Measurements from ENCODE around the gene BCAM.

GRCh38 chr19:44785993-44786392 is 22.9 kb upstream of the BCAM start:
- TF ChIP-seq POLR2A (IDR thresholded peaks at IDR 0.05; ENCODE audit: low read depth, low read length), result no peak
- TF ChIP-seq POLR2AphosphoS5 (IDR thresholded peaks at IDR 0.05; ENCODE audit: low read depth, low read length), result no peak
